GM18519 (cell line): ENCODE data around the gene PPIH.
A peak's percentile ranks its signal among the peaks of the same experiment; 100 is the strongest.
"Not testable (repeated sequence)": the region's sequence is repeated elsewhere in the genome, so short reads cannot be mapped to it uniquely, and the experiment has no call there.

Experiments
- ATAC-seq: cut with Tn5 transposase; IDR thresholded peaks from one replicate; pipeline ENCODE4 v1.9.1; 2021; ENCODE audit warnings: mild to moderate bottlenecking, moderate library complexity; ENCODE audit not compliant: unreplicated experiment, low FRiP score

Gene PPIH

DNA sequence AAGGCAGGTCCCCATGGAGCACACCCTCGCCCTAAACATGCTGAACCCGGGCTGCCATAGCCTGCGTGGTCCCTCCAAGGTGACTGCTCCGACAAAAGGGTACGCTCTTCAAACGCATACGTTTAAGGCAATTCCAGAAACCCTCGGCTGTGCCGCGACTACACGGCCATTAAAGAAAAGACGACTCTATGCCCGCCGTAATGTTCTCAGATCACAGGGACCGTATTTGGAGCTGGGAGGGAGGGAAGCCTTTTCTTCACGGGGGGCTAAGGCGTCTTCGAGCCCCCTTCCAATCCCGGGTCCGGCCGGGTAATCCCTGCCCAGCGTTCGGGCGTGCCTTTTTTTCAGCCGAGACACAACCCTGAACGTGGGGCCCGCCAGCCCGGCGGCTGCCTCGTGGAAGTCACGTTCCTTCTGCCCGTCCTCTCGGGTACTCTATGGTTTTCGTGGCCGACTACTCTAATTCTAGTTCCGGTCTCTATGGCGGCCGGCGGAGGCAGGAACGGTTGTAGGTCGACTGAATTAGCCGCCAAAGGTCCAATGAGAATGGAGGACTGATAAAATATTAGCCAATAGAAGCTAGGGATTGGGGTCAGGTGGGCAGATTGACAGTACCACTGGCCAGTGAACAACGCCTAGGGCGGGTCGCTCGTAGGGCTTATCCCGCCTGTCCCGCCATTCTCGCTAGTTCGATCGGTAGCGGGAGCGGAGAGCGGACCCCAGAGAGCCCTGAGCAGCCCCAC, 23.7 kb downstream of the PPIH start, which contains the start of gene YBX1:
YBX1 (plus strand) TSS at position 678 of the 743 bp plus-strand sequence. CDS start 148 bp downstream, outside the sequence.
- peak; percentile 84 for ATAC-seq

- not testable (repeated sequence) for ATAC-seq
These were observed 24.2 kb downstream of the PPIH start for GRCh38 chr1:42682484-42682738.

DNA sequence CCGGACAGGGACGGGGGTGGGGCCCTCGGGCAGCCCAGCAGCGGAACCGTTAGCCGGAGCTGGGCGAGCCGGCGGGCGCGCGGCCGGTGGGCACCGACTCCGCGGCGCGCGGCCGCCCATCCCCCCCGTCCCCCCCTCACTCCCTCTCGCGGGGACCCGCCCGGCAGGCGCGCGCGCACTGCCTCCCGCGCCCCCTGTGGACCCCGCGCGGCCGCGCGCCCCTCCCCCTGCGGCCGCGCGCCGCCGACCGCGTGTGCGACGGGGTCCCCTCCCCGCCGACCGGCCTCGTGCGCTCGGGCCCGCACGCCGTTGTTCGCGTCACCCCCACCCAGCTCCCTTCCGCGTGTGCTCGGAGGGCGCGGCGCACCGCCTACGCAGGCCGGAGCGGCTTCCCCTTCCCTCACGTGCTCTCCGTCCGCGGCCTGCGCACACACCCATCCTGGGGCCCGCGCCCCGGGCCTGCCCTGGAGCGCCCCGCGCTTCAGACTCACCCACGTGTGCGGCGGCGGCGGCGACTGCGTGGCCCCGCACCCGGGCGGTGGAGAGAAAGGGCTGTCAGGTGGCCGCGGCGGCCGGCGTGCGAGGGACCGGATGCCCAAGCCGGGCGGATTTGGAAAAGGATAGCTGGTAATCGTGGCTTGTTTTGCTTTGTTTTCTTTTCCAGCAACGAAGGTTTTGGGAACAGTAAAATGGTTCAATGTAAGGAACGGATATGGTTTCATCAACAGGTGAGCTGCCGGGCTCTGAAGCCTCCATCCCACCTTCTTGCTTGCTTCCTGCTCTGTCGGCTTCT, 24.7 kb downstream of the PPIH start:
- ATAC-seq, result no peak

DNA sequence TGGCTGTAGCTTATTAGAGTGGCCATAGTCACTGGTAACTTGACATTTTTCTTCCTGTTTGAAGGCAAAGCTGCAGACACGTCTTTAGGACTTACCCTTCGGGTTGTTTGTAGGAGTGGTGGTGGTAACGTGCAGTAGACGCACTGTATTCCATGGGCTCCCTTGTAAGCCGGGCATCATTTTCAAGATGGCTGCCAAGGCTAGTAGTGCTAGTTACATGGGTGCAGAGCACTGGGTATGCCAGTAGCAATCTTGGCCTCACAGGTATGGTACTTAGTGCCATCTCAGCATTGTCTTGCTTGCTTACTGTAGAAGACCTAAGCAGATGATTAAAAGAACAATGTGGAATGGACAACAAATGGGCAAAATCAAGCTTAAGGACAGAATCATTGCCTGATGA, 25.9 kb downstream of the PPIH start:
- no peak for ATAC-seq

DNA sequence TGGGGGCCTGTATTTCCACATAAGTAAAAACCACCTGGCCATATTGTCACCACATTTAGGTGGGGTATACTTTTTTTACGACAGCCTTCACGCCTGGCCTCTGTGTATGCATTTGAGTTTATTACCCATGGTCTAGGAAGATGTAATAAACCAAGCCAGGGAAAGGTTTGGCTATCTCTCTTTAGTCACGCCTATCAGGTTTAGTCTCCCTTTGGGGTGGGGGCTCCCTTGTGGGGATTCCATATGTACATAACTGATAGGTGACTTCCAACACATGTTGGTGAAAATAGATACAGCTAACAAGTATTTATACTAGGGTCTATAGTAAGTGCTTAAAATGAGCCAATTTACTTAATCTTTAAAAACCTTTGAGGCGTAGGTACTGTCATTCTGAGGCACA, 28.2 kb downstream of the PPIH start:
- no peak for ATAC-seq

DNA sequence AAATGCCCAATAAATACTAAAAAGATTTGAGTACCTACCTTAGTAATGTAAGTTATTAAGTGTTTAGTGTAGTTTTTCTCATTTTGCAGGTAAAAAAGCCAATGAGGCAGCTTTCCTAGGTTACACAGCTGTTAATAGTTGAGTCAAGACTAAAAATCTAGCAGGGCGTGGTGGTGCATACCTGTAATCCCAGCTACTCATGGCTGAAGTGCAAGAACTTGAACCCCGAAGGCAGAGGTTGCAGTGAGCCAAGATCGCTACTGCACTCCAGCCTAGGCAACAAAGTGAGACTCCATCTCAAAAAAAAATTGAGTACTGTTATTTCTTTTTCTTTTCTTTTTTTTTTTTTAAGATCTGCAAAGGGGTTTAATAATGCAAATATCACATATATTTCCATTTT, 31.7 kb downstream of the PPIH start:
- ATAC-seq, result no peak

DNA sequence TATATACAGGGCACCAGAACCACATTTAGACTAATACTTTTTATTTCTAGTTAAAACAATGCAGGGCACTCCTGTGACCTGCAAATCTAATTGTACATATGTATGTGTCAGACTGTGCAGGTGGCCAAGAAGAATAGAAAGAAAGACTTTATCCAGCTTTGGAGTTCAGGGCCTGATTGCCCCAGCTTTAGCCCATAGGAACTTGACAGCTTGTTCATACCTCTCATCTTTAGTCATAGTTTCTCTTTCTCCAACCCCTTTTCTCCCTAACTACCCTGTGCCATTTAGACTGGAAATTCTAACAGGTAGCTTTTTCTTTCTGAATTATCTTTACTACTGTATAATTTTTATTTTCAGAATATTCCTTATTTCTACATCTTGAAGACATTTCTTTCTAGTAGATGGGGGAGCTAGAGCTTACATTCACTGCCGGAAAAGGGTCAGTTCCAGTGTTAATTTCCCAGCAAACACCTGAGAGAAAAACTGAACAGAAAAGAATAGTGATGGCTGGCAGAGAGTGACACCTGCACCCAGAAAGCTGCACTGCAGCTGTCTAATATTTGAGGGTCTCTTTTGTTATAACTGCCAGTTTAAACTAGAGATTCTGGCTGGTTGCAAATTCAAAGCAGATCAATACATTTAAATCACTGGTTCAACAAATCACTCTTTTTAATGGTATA, 32.4 kb downstream of the PPIH start:
- ATAC-seq, result no peak

DNA sequence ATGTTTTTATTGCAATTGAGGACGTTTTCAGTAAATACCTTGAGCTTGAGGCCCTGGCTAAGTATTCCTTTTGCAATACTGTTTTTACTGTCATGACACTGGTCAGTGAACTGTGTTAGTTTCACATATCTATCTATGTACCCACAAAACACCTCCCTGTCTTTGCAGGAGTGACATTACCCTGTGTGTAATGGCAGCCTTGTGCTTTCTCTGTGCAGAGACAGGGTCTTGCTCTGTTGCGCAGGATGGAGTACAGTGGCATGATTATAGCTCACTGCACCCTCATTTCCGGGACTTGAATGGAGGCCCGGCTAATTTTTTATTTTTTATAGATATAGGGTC, 32.9 kb downstream of the PPIH start:
- no peak for ATAC-seq

GRCh38 chr1:42692461-42692860, 34.2 kb downstream of the PPIH start:
- ATAC-seq, result no peak

DNA sequence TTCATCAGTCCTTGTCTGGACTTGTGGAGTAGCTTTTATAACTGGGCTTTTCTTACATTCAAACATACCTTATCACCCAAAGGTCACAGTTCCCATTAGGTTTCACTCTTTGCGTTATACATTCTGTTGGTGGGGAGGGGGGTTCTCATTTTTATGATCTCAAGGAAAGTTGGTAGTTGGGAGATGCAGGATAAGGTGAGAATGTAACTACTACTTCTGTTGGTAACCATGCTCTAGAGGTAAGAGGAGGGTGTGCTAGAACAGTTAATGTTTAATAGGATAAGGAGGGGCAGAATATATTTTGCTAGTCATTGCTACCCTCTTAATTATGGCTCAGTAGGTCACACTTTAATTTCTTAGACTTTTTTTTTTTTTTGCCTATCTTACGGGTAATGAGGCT, 34.7 kb downstream of the PPIH start:
- ATAC-seq, result no peak

DNA sequence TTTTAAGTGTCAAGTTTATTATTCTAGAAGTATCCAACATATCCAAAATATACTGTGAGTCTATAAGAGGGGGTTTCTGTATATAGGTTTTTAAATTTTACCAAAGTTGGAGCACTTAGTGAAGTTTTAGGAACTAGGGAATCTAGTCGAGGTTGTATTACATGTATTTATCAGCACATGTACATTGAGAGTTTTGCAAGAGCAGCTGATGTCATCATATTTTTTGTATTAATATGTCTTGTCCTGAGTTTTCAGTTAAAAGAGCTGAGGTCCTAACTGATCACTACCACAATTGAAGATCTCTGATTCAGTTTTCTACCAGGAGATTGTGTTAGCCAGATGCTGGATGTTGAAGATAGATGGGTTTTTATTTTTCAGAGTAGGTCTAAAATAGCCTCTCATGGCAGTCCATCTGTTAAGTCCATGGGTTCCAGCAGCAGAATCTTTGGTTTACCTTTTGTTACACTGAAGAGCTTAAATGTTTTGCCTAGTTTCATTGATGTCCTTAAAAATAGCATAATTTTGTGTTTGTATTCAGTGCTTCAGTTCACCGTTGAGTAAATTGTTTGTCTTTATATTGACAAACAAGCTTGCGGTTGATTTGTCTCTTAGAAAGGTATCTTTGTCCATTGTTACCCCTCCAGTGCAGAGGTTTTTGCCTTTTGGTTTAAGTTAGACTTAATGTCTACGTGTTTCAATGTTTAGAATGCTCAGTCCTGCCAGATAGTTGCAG, 40.0 kb downstream of the PPIH start:
- no peak for ATAC-seq

- ATAC-seq, result no peak
These were observed 41.8 kb downstream of the PPIH start for GRCh38 chr1:42700006-42700405.

DNA sequence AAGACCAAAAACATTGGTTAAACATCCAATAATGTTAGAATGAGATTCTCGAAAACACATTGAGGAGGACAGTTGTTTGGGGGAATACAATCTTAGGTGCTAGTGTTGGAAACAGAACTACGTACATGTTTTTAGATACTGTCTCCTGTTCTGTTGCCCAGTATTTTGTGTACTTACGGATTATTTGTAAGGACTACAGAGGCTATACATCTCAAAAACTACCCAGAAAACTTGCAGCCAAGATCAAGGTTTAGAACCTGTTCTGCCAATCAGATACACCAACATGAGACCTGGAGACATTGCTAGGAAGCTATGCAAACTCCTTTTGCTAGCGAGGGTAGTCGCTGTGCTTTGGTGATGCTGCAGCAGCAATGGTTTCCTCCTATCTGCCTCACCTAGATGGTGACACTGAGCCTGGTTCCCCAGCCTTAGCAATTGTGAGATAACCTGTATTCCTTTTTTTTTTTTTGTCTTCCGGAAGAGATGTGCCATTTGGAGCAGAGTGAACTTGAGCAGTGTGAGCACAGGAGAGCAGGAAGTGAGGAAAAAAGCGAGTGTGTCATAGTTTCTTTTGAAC, 45.8 kb downstream of the PPIH start:
- no peak for ATAC-seq

GRCh38 chr1:42712808-42713207, 54.6 kb downstream of the PPIH start:
- ATAC-seq, result not testable (repeated sequence)

GRCh38 chr1:42713293-42713692, 55.1 kb downstream of the PPIH start:
- no peak for ATAC-seq

DNA sequence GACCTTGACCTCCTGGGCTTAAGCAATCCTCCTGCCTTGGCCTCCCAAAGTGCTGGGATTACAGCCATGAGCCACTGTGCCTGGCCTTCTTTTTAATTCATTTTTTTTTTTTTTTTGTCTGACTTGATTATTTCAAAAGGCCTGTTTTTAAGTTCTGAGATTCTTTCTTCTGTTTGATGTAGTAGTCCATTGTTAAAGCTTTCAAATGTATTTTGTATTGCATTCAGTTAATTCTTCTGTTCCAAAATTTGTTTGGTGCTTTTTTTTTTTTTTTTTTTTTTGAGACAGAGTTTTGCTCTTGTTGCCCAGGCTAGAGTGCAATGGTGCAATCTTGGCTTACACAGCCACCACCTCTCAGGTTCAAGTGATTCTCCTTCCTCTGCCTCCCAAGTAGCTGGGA, 56.2 kb downstream of the PPIH start:
- ATAC-seq, result not testable (repeated sequence)

- ATAC-seq, result no peak
These were observed 62.6 kb downstream of the PPIH start for GRCh38 chr1:42720868-42721267.

GRCh38 chr1:42721926-42722325, 63.7 kb downstream of the PPIH start:
- ATAC-seq, result no peak

- ATAC-seq, result not testable (repeated sequence)
These were observed 64.2 kb downstream of the PPIH start for GRCh38 chr1:42722403-42722802.

DNA sequence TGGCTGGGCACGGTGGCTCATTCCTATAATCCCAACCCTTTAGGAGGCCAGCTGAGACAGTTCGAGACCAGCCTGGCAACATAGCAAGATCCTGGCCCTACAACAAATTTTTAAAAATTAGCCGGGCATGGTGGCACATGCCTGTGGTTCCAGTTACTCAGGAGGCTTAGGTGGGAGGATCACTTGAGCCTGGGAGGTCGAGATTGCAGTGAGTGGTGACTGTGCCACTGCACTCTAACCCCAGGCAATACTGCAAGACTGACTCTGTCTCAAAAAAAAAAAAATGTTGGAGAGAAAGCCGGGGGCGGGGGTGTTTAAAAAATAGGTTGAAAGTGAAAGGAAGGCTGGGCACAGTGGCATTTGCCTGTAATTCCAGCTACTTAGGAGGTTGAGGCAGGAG, 65.3 kb downstream of the PPIH start:
- no peak for ATAC-seq

DNA sequence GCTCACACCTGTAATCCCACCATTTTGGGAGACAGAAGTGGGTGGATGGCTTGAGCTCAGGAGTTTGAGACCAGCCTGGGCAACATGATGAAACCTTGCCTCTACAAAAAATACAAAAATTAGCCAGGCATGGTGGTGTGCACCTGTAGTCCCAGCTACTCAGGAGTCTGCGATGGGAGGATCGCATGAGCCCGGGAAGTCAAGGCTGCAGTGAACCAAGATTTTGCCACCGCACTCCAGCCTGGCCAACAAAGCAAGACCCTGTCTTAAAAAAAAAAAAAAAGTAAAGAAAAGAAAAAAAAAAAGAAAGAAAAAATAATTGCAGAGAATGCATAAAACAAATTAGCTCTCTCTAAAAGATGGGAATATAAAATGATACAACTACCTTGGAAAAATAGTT, 67.6 kb downstream of the PPIH start:
- ATAC-seq, result not testable (repeated sequence)
